HG02642 (cell line): ENCODE data around the gene LRRC36.

Experiments
- ATAC-seq: cut with Tn5 transposase; IDR thresholded peaks from one replicate; pipeline ENCODE4 v1.9.1; 2021; ENCODE audit warnings: mild to moderate bottlenecking; ENCODE audit not compliant: unreplicated experiment, poor library complexity

LRRC36 gene

GRCh38 chr16:67388591-67388990 lies 62.0 kb downstream of the LRRC36 start:
- no peak for ATAC-seq

- no peak for ATAC-seq
Observed at GRCh38 chr16:67389911-67390815, 63.5 kb downstream of the LRRC36 start.

GRCh38 chr16:67390816-67391423 lies 64.3 kb downstream of the LRRC36 start:
- ATAC-seq = no peak

GRCh38 chr16:67391424-67392300 lies 65.0 kb downstream of the LRRC36 start:
- ATAC-seq = no peak

GRCh38 chr16:67392301-67393059 lies 65.9 kb downstream of the LRRC36 start:
- no peak for ATAC-seq

GRCh38 chr16:67393111-67393787 lies 66.6 kb downstream of the LRRC36 start, which contains the start of gene TPPP3:
TSS of gene TPPP3 (minus strand) at chr16:67393498. CDS start at chr16:67391111, 2,387 bp downstream.
- ATAC-seq = no peak

- no peak for ATAC-seq
Observed at GRCh38 chr16:67393788-67394154, 67.2 kb downstream of the LRRC36 start.

GRCh38 chr16:67394155-67395104 lies 67.8 kb downstream of the LRRC36 start:
- no peak for ATAC-seq

GRCh38 chr16:67395105-67395457 lies 68.5 kb downstream of the LRRC36 start:
- no peak for ATAC-seq

GRCh38 chr16:67395458-67396158 lies 69.0 kb downstream of the LRRC36 start:
- ATAC-seq = no peak

- ATAC-seq = no peak
Observed at GRCh38 chr16:67396159-67397035, 69.8 kb downstream of the LRRC36 start.

GRCh38 chr16:67397036-67397801 lies 70.6 kb downstream of the LRRC36 start:
- ATAC-seq = no peak

GRCh38 chr16:67397812-67398545 lies 71.4 kb downstream of the LRRC36 start:
- ATAC-seq = no peak

GRCh38 chr16:67398546-67399217 lies 72.1 kb downstream of the LRRC36 start:
- ATAC-seq = no peak

GRCh38 chr16:67399218-67399733 lies 72.7 kb downstream of the LRRC36 start:
- ATAC-seq = no peak
